Kidney tubule cell (primary cell): ENCODE results near the gene CATSPERZ.

Experiments used
- DNase-seq: peaks from one replicate; pipeline ENCODE4 v3.0.0-alpha.2; 2018; ENCODE audit warnings: low spot score

The CATSPERZ gene

GRCh38 chr11:64285885-64286800 lies 14.0 kb upstream of the CATSPERZ start:
- peak; percentile 30 for DNase-seq

- DNase-seq: no peak
Measured at GRCh38 chr11:64286801-64287159, 13.4 kb upstream of the CATSPERZ start.

- DNase-seq: no peak
Measured at GRCh38 chr11:64287676-64288352, 12.3 kb upstream of the CATSPERZ start.

GRCh38 chr11:64288353-64288750 lies 11.8 kb upstream of the CATSPERZ start:
- DNase-seq: no peak

- no peak for DNase-seq
Measured at GRCh38 chr11:64289002-64289564, 11.1 kb upstream of the CATSPERZ start.

- no peak for DNase-seq
Measured at GRCh38 chr11:64290352-64291261, 9.6 kb upstream of the CATSPERZ start.

GRCh38 chr11:64291262-64291751 lies 8.9 kb upstream of the CATSPERZ start, which contains the start of gene KCNK4:
KCNK4 (plus strand) TSS chr11:64291302; CDS start chr11:64293019, 1,717 bp downstream.
- DNase-seq: no peak

GRCh38 chr11:64291752-64292459 lies 8.3 kb upstream of the CATSPERZ start:
- no peak for DNase-seq

GRCh38 chr11:64292460-64293254 lies 7.5 kb upstream of the CATSPERZ start:
- DNase-seq: no peak

- no peak for DNase-seq
Measured at GRCh38 chr11:64294774-64295173, 5.4 kb upstream of the CATSPERZ start.

GRCh38 chr11:64295760-64296159 lies 4.4 kb upstream of the CATSPERZ start:
- no peak for DNase-seq

- DNase-seq: no peak
Measured at GRCh38 chr11:64296236-64296635, 3.9 kb upstream of the CATSPERZ start.

GRCh38 chr11:64296830-64297698 lies 3.1 kb upstream of the CATSPERZ start:
- no peak for DNase-seq

GRCh38 chr11:64297699-64298358 lies 2.3 kb upstream of the CATSPERZ start:
- DNase-seq: peak; percentile 67

GRCh38 chr11:64298966-64299846 lies 952 bp upstream of the CATSPERZ start:
- DNase-seq: no peak

- no peak for DNase-seq
Measured at GRCh38 chr11:64303109-64304031, 3.2 kb downstream of the CATSPERZ start.

- no peak for DNase-seq
Measured at GRCh38 chr11:64304032-64304315, 3.8 kb downstream of the CATSPERZ start.
